GM23338 (cell line): Measurements from ENCODE around the gene SLC45A1. TPM values are rescaled to one million over a fixed set of nuclear protein-coding genes. Genes with fewer than 3 reads are reported as not detected.

ENCODE experiments used
- ATAC-seq: fragments of 200-7000 bp; cut with Tn5 transposase; 3 replicates; pipeline ENCODE4 v1.9.1; 2020
- DNase-seq: peaks from one replicate; pipeline ENCODE4 v3.0.0-alpha.2; 2015; ENCODE audit warnings: low spot score
- H2AFZ ChIP-seq: fragments of 200-600 bp; sonication (generic); 2 replicates; pipeline ENCODE4 v1.8.0; 2016; ENCODE audit warnings: antibody characterized with exemption, mild to moderate bottlenecking, moderate library complexity
- H3F3A ChIP-seq: fragments of 200-600 bp; sonication (generic); replicated peaks from 2 replicates; pipeline ENCODE4 v1.8.0; 2017; ENCODE audit warnings: antibody characterized with exemption, mixed run types, low read depth
- H3K27ac ChIP-seq: fragments of 200-600 bp; sonication (generic); 2 replicates; pipeline ENCODE4 v1.6.1; 2016; ENCODE audit warnings: low read depth
- H3K27me3 ChIP-seq: fragments of 200-600 bp; sonication (generic); 2 replicates; pipeline ENCODE4 v1.8.0; 2016; ENCODE audit warnings: mild to moderate bottlenecking, mixed run types, moderate library complexity; ENCODE audit not compliant: insufficient read depth
- H3K36me3 ChIP-seq: fragments of 200-600 bp; sonication (generic); 2 replicates; pipeline ENCODE4 v1.8.0; 2016; ENCODE audit warnings: mild to moderate bottlenecking; ENCODE audit not compliant: insufficient read depth
- H3K4me1 ChIP-seq: fragments of 200-600 bp; sonication (generic); 2 replicates; pipeline ENCODE4 v1.8.0; 2016; ENCODE audit warnings: mild to moderate bottlenecking, moderate library complexity; ENCODE audit not compliant: insufficient read depth
- H3K4me2 ChIP-seq: fragments of 200-600 bp; sonication (generic); 2 replicates; pipeline ENCODE4 v1.7.1; 2017; ENCODE audit warnings: mixed run types
- H3K4me3 ChIP-seq: fragments of 200-600 bp; sonication (generic); 2 replicates; pipeline ENCODE4 v1.6.1; 2016; ENCODE audit warnings: mixed run types
- H3K79me2 ChIP-seq: fragments of 200-600 bp; sonication (generic); replicated peaks from 2 replicates; pipeline ENCODE4 v1.8.0; 2017; ENCODE audit warnings: mild to moderate bottlenecking; ENCODE audit not compliant: insufficient read depth
- H3K9me2 ChIP-seq: fragments of 200-600 bp; sonication (generic); 2 replicates; pipeline ENCODE4 v1.8.0; 2017; ENCODE audit not compliant: insufficient read depth
- H4K20me1 ChIP-seq: fragments of 200-600 bp; sonication (generic); replicated peaks from 2 replicates; pipeline ENCODE4 v1.8.0; 2017; ENCODE audit warnings: mild to moderate bottlenecking; ENCODE audit not compliant: insufficient read depth
- H3K27ac Mint-ChIP-seq: 2 replicates; pipeline ENCODE4 v1.8.0; 2020; ENCODE audit warnings: inconsistent platforms, mild to moderate bottlenecking, moderate library complexity, mixed read lengths
- H3K27me3 Mint-ChIP-seq: 3 replicates; pipeline ENCODE4 v1.8.0; 2022; ENCODE audit warnings: low read depth, mild to moderate bottlenecking, moderate library complexity, mixed read lengths, inconsistent platforms; ENCODE audit not compliant: insufficient read depth, poor library complexity
- H3K36me3 Mint-ChIP-seq: 3 replicates; pipeline ENCODE4 v1.8.0; 2021; ENCODE audit warnings: low read depth, mild to moderate bottlenecking, inconsistent platforms, moderate library complexity, mixed read lengths
- H3K4me1 Mint-ChIP-seq: 3 replicates; pipeline ENCODE4 v1.8.0; 2020; ENCODE audit warnings: mild to moderate bottlenecking, inconsistent platforms, mixed read lengths
- H3K4me3 Mint-ChIP-seq: 3 replicates; pipeline ENCODE4 v1.8.0; 2021; ENCODE audit warnings: moderate library complexity, mild to moderate bottlenecking, inconsistent platforms, mixed read lengths
- H3K9me3 Mint-ChIP-seq: 3 replicates; pipeline ENCODE4 v1.8.0; 2020; ENCODE audit warnings: moderate library complexity, mild to moderate bottlenecking, inconsistent platforms, mixed read lengths
- CTCF ChIP-seq, 2 experiments: fragments of 200-600 bp in 1 of 2; sonication (generic) in 1 of 2; conservative IDR thresholded peaks; 2 replicates each; pipeline versions ENCODE4 v1.5.1 to v1.6.1; 2016 to 2017; ENCODE audit warnings: antibody characterized with exemption in 2 of 2, low read depth in 2 of 2, mild to moderate bottlenecking in 2 of 2, moderate library complexity in 1 of 2
- EZH2 ChIP-seq: fragments of 200-600 bp; sonication (generic); IDR thresholded peaks from one replicate; pipeline ENCODE4 v1.8.0; 2017; ENCODE audit warnings: antibody characterized with exemption, mild to moderate bottlenecking, low read depth; ENCODE audit not compliant: unreplicated experiment
- NANOG ChIP-seq: IDR thresholded peaks from 2 replicates; pipeline ENCODE4 v1.6.1; 2016; ENCODE audit warnings: antibody characterized with exemption, borderline replicate concordance
- POLR2AphosphoS5 ChIP-seq: IDR thresholded peaks from 2 replicates; pipeline ENCODE4 v1.6.1; 2016; ENCODE audit warnings: antibody characterized with exemption, low read depth
- ZNF331 ChIP-seq: fragments of 250-450 bp; sonication (Bioruptor Pico); IDR thresholded peaks from 2 replicates; pipeline ENCODE4 v1.5.0; 2020; ENCODE audit warnings: low read depth, mild to moderate bottlenecking, moderate library complexity
- ZNF462 ChIP-seq: fragments of 250-450 bp; sonication (Bioruptor Pico); IDR thresholded peaks from 2 replicates; pipeline ENCODE4 v1.5.0; 2020; ENCODE audit warnings: mild to moderate bottlenecking, moderate library complexity
- polyA plus RNA-seq: library from polyadenylated mRNA; unstranded; fragments of >200 nt; fragmentation: Nextera tagmentation; extraction: Ambion mirVana; gene quantifications from 2 replicates; pipeline ENCODE4 v1.2.1, GENCODE V29; 2016
- total RNA-seq: library from RNA; depleted of rRNA; stranded (reverse); fragments of >200 nt; shearing (Covaris generic); gene quantifications from 2 replicates; pipeline ENCODE4 v1.2.3, GENCODE V29; 2014
- TF ChIP-seq, protein P1 (sequence below): IDR thresholded peaks from 2 replicates; pipeline ENCODE4 v1.6.1; 2016; ENCODE audit warnings: antibody characterized with exemption

Gene SLC45A1
- total and polyA plus RNA-seq, 2 experiments from 2014 or later, result 1.3 to 2.3 TPM

GRCh38 chr1:8358897-8359616, 41.1 kb downstream of the SLC45A1 start:
- no peak overlapping the region for H2AFZ ChIP-seq
- ATAC-seq (peak; percentile 16; the same call in 2 of the 3 replicates), DNase-seq (no peak)
- no peak overlapping the region for H3K4me3 Mint-ChIP-seq
- H4K20me1 ChIP-seq, result peaks cover 6% of the 10 kb centered on the region; the same call in 1 of the 2 replicates
- peaks cover 7% of the 10 kb centered on the region; the same call in 1 of the 3 replicates for H3K4me1 Mint-ChIP-seq
- no peak overlapping the region; the same call in 1 of the 2 replicates for H3K27ac ChIP-seq
- H3K9me3 Mint-ChIP-seq, result no peaks in the 10 kb centered on the region
- peaks cover 63% of the 10 kb centered on the region for H3K36me3 Mint-ChIP-seq
- no peak for TF ChIP-seq ZNF331 (CRISPR knock-in tag)
- TF ChIP-seq EZH2, result no peak
- TF ChIP-seq POLR2AphosphoS5, result no peak
- TF ChIP-seq CTCF (conservative IDR thresholded peaks at IDR 0.05; ENCODE audit: low read depth in 2 of 2), result peak in 1 of 2 experiments; percentile 24; a peak in 2 of 4 replicates
- H3K9me2 ChIP-seq, result no peaks in the 10 kb centered on the region
- H3K27me3 Mint-ChIP-seq, result peaks cover 13% of the 10 kb centered on the region
- H3K27ac Mint-ChIP-seq, result no peak overlapping the region
- H3K4me1 ChIP-seq, result no peaks in the 10 kb centered on the region
- peaks cover 13% of the 10 kb centered on the region for H3K36me3 ChIP-seq
- 0 out of 2 replicates have a peak, but pooled peaks cover 5% of the 10 kb centered on the region for H3K79me2 ChIP-seq
- H3K4me3 ChIP-seq, result no peak overlapping the region
- H3K4me2 ChIP-seq, result no peak overlapping the region
- H3K27me3 ChIP-seq, result no peaks in the 10 kb centered on the region
- H3F3A ChIP-seq, result 0 out of 2 replicates have a peak, but pooled peaks cover under 1% of the 10 kb centered on the region

GRCh38 chr1:8359617-8360481, 41.9 kb downstream of the SLC45A1 start:
- H3K27ac Mint-ChIP-seq, result no peak overlapping the region
- TF ChIP-seq ZNF462 (CRISPR knock-in tag), result no peak
- no peak for TF ChIP-seq EZH2
- TF ChIP-seq, protein P1, sequence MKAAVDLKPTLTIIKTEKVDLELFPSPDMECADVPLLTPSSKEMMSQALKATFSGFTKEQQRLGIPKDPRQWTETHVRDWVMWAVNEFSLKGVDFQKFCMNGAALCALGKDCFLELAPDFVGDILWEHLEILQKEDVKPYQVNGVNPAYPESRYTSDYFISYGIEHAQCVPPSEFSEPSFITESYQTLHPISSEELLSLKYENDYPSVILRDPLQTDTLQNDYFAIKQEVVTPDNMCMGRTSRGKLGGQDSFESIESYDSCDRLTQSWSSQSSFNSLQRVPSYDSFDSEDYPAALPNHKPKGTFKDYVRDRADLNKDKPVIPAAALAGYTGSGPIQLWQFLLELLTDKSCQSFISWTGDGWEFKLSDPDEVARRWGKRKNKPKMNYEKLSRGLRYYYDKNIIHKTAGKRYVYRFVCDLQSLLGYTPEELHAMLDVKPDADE, result no peak
- no peak for TF ChIP-seq NANOG

More at GRCh38 chr1:8359617-8360481, 41.9 kb downstream of the SLC45A1 start:
- Mint-ChIP-seq H3K36me3 (peaks cover 62% of the 10 kb centered on the region), H3K9me3 (no peaks in the 10 kb centered on the region), H3K27me3 (peaks cover 12% of the 10 kb centered on the region), H3K4me3 (no peak overlapping the region), H3K4me1 (peaks cover 7% of the 10 kb centered on the region; the same call in 1 of the 3 replicates)
- no peak overlapping the region for H3K4me2 ChIP-seq
- 0 out of 2 replicates have a peak, but pooled peaks cover 5% of the 10 kb centered on the region for H3K79me2 ChIP-seq
- H3F3A ChIP-seq, result no peaks in the 10 kb centered on the region
- H3K36me3 ChIP-seq, result peaks cover 9% of the 10 kb centered on the region
- H2AFZ ChIP-seq, result no peak overlapping the region
- H3K4me1 ChIP-seq, result no peaks in the 10 kb centered on the region
- H3K4me3 ChIP-seq, result no peak overlapping the region
- H3K9me2 ChIP-seq, result no peaks in the 10 kb centered on the region
- peaks cover 10% of the 10 kb centered on the region; the same call in 1 of the 2 replicates for H4K20me1 ChIP-seq
- no peaks in the 10 kb centered on the region for H3K27me3 ChIP-seq
- H3K27ac ChIP-seq, result peak overlapping the region; percentile 45; the same call in 1 of the 2 replicates
- ATAC-seq, result no peak
- no peak for DNase-seq
